ENCODE results near the gene SLC25A13. TPM values are rescaled to one million over a fixed set of nuclear protein-coding genes. Genes with fewer than 3 reads are reported as not detected.

The SLC25A13 gene
- total RNA-seq, 1 experiment from 2014 or later, result 77.2 TPM

DNA sequence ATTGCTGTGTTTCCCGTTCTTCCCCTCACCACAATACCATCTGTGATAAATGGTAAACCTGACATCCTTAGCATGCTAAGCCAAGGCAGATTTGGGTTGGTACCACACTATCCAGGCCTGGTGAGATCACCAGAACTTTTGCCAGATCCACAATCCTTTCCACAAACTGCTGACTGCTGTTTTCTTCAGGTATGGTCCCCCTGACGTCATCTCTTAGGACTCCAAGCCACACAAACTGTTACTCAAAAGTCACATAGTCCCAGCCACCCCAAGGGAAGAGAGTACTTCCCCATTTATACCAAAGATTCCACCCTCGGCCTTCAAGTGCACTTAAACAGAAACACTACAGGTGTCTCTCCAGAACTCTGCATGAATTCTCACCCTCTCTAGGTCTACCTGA, 34.8 kb downstream of the SLC25A13 start:
- POLR2A ChIA-PET, result no interaction called here
- ATAC-seq (no peak), DNase-seq (ENCODE audit: low spot score) (no peak)
- Mint-ChIP-seq H3K36me3 (peaks cover 43% of the 10 kb centered on the region), H3K27ac (no peak overlapping the region), H3K4me1 (peaks cover 24% of the 10 kb centered on the region), H3K4me3 (no peak overlapping the region), H3K9me3 (peaks cover 27% of the 10 kb centered on the region), H3K27me3 (ENCODE audit: low read depth) (peaks cover 4% of the 10 kb centered on the region; the same call in 1 of the 2 replicates)
- CTCF ChIA-PET, result no interaction called here
- TF ChIP-seq, protein P1, sequence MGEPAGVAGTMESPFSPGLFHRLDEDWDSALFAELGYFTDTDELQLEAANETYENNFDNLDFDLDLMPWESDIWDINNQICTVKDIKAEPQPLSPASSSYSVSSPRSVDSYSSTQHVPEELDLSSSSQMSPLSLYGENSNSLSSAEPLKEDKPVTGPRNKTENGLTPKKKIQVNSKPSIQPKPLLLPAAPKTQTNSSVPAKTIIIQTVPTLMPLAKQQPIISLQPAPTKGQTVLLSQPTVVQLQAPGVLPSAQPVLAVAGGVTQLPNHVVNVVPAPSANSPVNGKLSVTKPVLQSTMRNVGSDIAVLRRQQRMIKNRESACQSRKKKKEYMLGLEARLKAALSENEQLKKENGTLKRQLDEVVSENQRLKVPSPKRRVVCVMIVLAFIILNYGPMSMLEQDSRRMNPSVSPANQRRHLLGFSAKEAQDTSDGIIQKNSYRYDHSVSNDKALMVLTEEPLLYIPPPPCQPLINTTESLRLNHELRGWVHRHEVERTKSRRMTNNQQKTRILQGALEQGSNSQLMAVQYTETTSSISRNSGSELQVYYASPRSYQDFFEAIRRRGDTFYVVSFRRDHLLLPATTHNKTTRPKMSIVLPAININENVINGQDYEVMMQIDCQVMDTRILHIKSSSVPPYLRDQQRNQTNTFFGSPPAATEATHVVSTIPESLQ (CRISPR knock-in tag; IDR thresholded peaks at IDR 0.05), result no peak
- TF ChIP-seq CREB1 (CRISPR knock-in tag; IDR thresholded peaks at IDR 0.05) (no peak), HMGA2 (CRISPR knock-in tag; IDR thresholded peaks at IDR 0.05) (no peak), NFE2L1 (CRISPR knock-in tag; IDR thresholded peaks at IDR 0.05) (no peak), ZNF396 (CRISPR knock-in tag; IDR thresholded peaks at IDR 0.05; ENCODE audit: borderline replicate concordance) (no peak), JUN (CRISPR knock-in tag; IDR thresholded peaks at IDR 0.05) (no peak), SMAD4 (CRISPR knock-in tag; IDR thresholded peaks at IDR 0.05) (no peak)
- TF ChIP-seq, protein P2, sequence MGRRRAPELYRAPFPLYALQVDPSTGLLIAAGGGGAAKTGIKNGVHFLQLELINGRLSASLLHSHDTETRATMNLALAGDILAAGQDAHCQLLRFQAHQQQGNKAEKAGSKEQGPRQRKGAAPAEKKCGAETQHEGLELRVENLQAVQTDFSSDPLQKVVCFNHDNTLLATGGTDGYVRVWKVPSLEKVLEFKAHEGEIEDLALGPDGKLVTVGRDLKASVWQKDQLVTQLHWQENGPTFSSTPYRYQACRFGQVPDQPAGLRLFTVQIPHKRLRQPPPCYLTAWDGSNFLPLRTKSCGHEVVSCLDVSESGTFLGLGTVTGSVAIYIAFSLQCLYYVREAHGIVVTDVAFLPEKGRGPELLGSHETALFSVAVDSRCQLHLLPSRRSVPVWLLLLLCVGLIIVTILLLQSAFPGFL (CRISPR knock-in tag; IDR thresholded peaks at IDR 0.05; ENCODE audit: borderline replicate concordance), result no peak
- TF ChIP-seq, protein P3, sequence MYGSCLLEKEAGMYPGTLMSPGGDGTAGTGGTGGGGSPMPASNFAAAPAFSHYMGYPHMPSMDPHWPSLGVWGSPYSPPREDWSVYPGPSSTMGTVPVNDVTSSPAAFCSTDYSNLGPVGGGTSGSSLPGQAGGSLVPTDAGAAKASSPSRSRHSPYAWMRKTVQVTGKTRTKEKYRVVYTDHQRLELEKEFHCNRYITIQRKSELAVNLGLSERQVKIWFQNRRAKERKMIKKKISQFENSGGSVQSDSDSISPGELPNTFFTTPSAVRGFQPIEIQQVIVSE (CRISPR knock-in tag; IDR thresholded peaks at IDR 0.05; ENCODE audit: borderline replicate concordance), result no peak
- TF ChIP-seq, protein P4, sequence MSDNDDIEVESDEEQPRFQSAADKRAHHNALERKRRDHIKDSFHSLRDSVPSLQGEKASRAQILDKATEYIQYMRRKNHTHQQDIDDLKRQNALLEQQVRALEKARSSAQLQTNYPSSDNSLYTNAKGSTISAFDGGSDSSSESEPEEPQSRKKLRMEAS (CRISPR knock-in tag; IDR thresholded peaks at IDR 0.05), result no peak
- TF ChIP-seq, protein P5, sequence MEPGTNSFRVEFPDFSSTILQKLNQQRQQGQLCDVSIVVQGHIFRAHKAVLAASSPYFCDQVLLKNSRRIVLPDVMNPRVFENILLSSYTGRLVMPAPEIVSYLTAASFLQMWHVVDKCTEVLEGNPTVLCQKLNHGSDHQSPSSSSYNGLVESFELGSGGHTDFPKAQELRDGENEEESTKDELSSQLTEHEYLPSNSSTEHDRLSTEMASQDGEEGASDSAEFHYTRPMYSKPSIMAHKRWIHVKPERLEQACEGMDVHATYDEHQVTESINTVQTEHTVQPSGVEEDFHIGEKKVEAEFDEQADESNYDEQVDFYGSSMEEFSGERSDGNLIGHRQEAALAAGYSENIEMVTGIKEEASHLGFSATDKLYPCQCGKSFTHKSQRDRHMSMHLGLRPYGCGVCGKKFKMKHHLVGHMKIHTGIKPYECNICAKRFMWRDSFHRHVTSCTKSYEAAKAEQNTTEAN (CRISPR knock-in tag; IDR thresholded peaks at IDR 0.05), result no peak
- TF ChIP-seq, protein P6, sequence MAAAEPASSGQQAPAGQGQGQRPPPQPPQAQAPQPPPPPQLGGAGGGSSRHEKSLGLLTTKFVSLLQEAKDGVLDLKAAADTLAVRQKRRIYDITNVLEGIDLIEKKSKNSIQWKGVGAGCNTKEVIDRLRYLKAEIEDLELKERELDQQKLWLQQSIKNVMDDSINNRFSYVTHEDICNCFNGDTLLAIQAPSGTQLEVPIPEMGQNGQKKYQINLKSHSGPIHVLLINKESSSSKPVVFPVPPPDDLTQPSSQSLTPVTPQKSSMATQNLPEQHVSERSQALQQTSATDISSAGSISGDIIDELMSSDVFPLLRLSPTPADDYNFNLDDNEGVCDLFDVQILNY (CRISPR knock-in tag; IDR thresholded peaks at IDR 0.05), result no peak
- TF ChIP-seq, protein P7, sequence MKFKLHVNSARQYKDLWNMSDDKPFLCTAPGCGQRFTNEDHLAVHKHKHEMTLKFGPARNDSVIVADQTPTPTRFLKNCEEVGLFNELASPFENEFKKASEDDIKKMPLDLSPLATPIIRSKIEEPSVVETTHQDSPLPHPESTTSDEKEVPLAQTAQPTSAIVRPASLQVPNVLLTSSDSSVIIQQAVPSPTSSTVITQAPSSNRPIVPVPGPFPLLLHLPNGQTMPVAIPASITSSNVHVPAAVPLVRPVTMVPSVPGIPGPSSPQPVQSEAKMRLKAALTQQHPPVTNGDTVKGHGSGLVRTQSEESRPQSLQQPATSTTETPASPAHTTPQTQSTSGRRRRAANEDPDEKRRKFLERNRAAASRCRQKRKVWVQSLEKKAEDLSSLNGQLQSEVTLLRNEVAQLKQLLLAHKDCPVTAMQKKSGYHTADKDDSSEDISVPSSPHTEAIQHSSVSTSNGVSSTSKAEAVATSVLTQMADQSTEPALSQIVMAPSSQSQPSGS (CRISPR knock-in tag; IDR thresholded peaks at IDR 0.05; ENCODE audit: borderline replicate concordance, low read depth), result no peak
- TF ChIP-seq, protein P8, sequence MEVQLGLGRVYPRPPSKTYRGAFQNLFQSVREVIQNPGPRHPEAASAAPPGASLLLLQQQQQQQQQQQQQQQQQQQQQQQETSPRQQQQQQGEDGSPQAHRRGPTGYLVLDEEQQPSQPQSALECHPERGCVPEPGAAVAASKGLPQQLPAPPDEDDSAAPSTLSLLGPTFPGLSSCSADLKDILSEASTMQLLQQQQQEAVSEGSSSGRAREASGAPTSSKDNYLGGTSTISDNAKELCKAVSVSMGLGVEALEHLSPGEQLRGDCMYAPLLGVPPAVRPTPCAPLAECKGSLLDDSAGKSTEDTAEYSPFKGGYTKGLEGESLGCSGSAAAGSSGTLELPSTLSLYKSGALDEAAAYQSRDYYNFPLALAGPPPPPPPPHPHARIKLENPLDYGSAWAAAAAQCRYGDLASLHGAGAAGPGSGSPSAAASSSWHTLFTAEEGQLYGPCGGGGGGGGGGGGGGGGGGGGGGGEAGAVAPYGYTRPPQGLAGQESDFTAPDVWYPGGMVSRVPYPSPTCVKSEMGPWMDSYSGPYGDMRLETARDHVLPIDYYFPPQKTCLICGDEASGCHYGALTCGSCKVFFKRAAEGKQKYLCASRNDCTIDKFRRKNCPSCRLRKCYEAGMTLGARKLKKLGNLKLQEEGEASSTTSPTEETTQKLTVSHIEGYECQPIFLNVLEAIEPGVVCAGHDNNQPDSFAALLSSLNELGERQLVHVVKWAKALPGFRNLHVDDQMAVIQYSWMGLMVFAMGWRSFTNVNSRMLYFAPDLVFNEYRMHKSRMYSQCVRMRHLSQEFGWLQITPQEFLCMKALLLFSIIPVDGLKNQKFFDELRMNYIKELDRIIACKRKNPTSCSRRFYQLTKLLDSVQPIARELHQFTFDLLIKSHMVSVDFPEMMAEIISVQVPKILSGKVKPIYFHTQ (CRISPR knock-in tag; IDR thresholded peaks at IDR 0.05), result no peak
- TF ChIP-seq, protein P9, sequence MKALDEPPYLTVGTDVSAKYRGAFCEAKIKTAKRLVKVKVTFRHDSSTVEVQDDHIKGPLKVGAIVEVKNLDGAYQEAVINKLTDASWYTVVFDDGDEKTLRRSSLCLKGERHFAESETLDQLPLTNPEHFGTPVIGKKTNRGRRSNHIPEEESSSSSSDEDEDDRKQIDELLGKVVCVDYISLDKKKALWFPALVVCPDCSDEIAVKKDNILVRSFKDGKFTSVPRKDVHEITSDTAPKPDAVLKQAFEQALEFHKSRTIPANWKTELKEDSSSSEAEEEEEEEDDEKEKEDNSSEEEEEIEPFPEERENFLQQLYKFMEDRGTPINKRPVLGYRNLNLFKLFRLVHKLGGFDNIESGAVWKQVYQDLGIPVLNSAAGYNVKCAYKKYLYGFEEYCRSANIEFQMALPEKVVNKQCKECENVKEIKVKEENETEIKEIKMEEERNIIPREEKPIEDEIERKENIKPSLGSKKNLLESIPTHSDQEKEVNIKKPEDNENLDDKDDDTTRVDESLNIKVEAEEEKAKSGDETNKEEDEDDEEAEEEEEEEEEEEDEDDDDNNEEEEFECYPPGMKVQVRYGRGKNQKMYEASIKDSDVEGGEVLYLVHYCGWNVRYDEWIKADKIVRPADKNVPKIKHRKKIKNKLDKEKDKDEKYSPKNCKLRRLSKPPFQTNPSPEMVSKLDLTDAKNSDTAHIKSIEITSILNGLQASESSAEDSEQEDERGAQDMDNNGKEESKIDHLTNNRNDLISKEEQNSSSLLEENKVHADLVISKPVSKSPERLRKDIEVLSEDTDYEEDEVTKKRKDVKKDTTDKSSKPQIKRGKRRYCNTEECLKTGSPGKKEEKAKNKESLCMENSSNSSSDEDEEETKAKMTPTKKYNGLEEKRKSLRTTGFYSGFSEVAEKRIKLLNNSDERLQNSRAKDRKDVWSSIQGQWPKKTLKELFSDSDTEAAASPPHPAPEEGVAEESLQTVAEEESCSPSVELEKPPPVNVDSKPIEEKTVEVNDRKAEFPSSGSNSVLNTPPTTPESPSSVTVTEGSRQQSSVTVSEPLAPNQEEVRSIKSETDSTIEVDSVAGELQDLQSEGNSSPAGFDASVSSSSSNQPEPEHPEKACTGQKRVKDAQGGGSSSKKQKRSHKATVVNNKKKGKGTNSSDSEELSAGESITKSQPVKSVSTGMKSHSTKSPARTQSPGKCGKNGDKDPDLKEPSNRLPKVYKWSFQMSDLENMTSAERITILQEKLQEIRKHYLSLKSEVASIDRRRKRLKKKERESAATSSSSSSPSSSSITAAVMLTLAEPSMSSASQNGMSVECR (CRISPR knock-in tag; IDR thresholded peaks at IDR 0.05; ENCODE audit: borderline replicate concordance), result no peak
- TF ChIP-seq, protein P10, sequence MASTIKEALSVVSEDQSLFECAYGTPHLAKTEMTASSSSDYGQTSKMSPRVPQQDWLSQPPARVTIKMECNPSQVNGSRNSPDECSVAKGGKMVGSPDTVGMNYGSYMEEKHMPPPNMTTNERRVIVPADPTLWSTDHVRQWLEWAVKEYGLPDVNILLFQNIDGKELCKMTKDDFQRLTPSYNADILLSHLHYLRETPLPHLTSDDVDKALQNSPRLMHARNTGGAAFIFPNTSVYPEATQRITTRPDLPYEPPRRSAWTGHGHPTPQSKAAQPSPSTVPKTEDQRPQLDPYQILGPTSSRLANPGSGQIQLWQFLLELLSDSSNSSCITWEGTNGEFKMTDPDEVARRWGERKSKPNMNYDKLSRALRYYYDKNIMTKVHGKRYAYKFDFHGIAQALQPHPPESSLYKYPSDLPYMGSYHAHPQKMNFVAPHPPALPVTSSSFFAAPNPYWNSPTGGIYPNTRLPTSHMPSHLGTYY (CRISPR knock-in tag; IDR thresholded peaks at IDR 0.05), result no peak
- TF ChIP-seq, protein P11, sequence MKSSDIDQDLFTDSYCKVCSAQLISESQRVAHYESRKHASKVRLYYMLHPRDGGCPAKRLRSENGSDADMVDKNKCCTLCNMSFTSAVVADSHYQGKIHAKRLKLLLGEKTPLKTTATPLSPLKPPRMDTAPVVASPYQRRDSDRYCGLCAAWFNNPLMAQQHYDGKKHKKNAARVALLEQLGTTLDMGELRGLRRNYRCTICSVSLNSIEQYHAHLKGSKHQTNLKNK (CRISPR knock-in tag; IDR thresholded peaks at IDR 0.05), result no peak
